GM23338 (cell line): ENCODE data around the gene CENPB. TPM values are rescaled to one million over a fixed set of nuclear protein-coding genes. Genes with fewer than 3 reads are reported as not detected.

Source experiments
- ATAC-seq: fragments of 200-7000 bp; cut with Tn5 transposase; 3 replicates; pipeline ENCODE4 v1.9.1; 2020
- DNase-seq: peaks from one replicate; pipeline ENCODE4 v3.0.0-alpha.2; 2015; ENCODE audit warnings: low spot score
- H2AFZ ChIP-seq: fragments of 200-600 bp; sonication (generic); 2 replicates; pipeline ENCODE4 v1.8.0; 2016; ENCODE audit warnings: antibody characterized with exemption, mild to moderate bottlenecking, moderate library complexity
- H3F3A ChIP-seq: fragments of 200-600 bp; sonication (generic); replicated peaks from 2 replicates; pipeline ENCODE4 v1.8.0; 2017; ENCODE audit warnings: antibody characterized with exemption, mixed run types, low read depth
- H3K27ac ChIP-seq: fragments of 200-600 bp; sonication (generic); 2 replicates; pipeline ENCODE4 v1.6.1; 2016; ENCODE audit warnings: low read depth
- H3K27me3 ChIP-seq: fragments of 200-600 bp; sonication (generic); 2 replicates; pipeline ENCODE4 v1.8.0; 2016; ENCODE audit warnings: mild to moderate bottlenecking, mixed run types, moderate library complexity; ENCODE audit not compliant: insufficient read depth
- H3K36me3 ChIP-seq: fragments of 200-600 bp; sonication (generic); 2 replicates; pipeline ENCODE4 v1.8.0; 2016; ENCODE audit warnings: mild to moderate bottlenecking; ENCODE audit not compliant: insufficient read depth
- H3K4me1 ChIP-seq: fragments of 200-600 bp; sonication (generic); 2 replicates; pipeline ENCODE4 v1.8.0; 2016; ENCODE audit warnings: mild to moderate bottlenecking, moderate library complexity; ENCODE audit not compliant: insufficient read depth
- H3K4me2 ChIP-seq: fragments of 200-600 bp; sonication (generic); 2 replicates; pipeline ENCODE4 v1.7.1; 2017; ENCODE audit warnings: mixed run types
- H3K4me3 ChIP-seq: fragments of 200-600 bp; sonication (generic); 2 replicates; pipeline ENCODE4 v1.6.1; 2016; ENCODE audit warnings: mixed run types
- H3K79me2 ChIP-seq: fragments of 200-600 bp; sonication (generic); replicated peaks from 2 replicates; pipeline ENCODE4 v1.8.0; 2017; ENCODE audit warnings: mild to moderate bottlenecking; ENCODE audit not compliant: insufficient read depth
- H3K9me2 ChIP-seq: fragments of 200-600 bp; sonication (generic); 2 replicates; pipeline ENCODE4 v1.8.0; 2017; ENCODE audit not compliant: insufficient read depth
- H4K20me1 ChIP-seq: fragments of 200-600 bp; sonication (generic); replicated peaks from 2 replicates; pipeline ENCODE4 v1.8.0; 2017; ENCODE audit warnings: mild to moderate bottlenecking; ENCODE audit not compliant: insufficient read depth
- H3K27ac Mint-ChIP-seq: 2 replicates; pipeline ENCODE4 v1.8.0; 2020; ENCODE audit warnings: inconsistent platforms, mild to moderate bottlenecking, moderate library complexity, mixed read lengths
- H3K27me3 Mint-ChIP-seq: 3 replicates; pipeline ENCODE4 v1.8.0; 2022; ENCODE audit warnings: low read depth, mild to moderate bottlenecking, moderate library complexity, mixed read lengths, inconsistent platforms; ENCODE audit not compliant: insufficient read depth, poor library complexity
- H3K36me3 Mint-ChIP-seq: 3 replicates; pipeline ENCODE4 v1.8.0; 2021; ENCODE audit warnings: low read depth, mild to moderate bottlenecking, inconsistent platforms, moderate library complexity, mixed read lengths
- H3K4me1 Mint-ChIP-seq: 3 replicates; pipeline ENCODE4 v1.8.0; 2020; ENCODE audit warnings: mild to moderate bottlenecking, inconsistent platforms, mixed read lengths
- H3K4me3 Mint-ChIP-seq: 3 replicates; pipeline ENCODE4 v1.8.0; 2021; ENCODE audit warnings: moderate library complexity, mild to moderate bottlenecking, inconsistent platforms, mixed read lengths
- H3K9me3 Mint-ChIP-seq: 3 replicates; pipeline ENCODE4 v1.8.0; 2020; ENCODE audit warnings: moderate library complexity, mild to moderate bottlenecking, inconsistent platforms, mixed read lengths
- CREB1 ChIP-seq: fragments of 250-450 bp; sonication (Bioruptor Pico); IDR thresholded peaks from 2 replicates; pipeline ENCODE4 v1.5.0; 2020; ENCODE audit warnings: low read depth, mild to moderate bottlenecking, moderate library complexity
- ETS1 ChIP-seq: IDR thresholded peaks from 2 replicates; pipeline ENCODE4 v1.6.1; 2016; ENCODE audit warnings: antibody characterized with exemption
- EZH2 ChIP-seq: fragments of 200-600 bp; sonication (generic); IDR thresholded peaks from one replicate; pipeline ENCODE4 v1.8.0; 2017; ENCODE audit warnings: antibody characterized with exemption, mild to moderate bottlenecking, low read depth; ENCODE audit not compliant: unreplicated experiment
- EZH2phosphoT487 ChIP-seq: fragments of 200-600 bp; sonication (generic); IDR thresholded peaks from one replicate; pipeline ENCODE4 v1.8.1; 2018; ENCODE audit warnings: antibody characterized with exemption; ENCODE audit not compliant: unreplicated experiment
- JUNB ChIP-seq: IDR thresholded peaks from one replicate; pipeline ENCODE4 v1.6.1; 2016; ENCODE audit warnings: antibody characterized with exemption; ENCODE audit not compliant: unreplicated experiment
- NANOG ChIP-seq: IDR thresholded peaks from 2 replicates; pipeline ENCODE4 v1.6.1; 2016; ENCODE audit warnings: antibody characterized with exemption, borderline replicate concordance
- POLR2AphosphoS5 ChIP-seq: IDR thresholded peaks from 2 replicates; pipeline ENCODE4 v1.6.1; 2016; ENCODE audit warnings: antibody characterized with exemption, low read depth
- REST ChIP-seq: IDR thresholded peaks from one replicate; pipeline ENCODE4 v1.6.1; 2018; ENCODE audit warnings: antibody characterized with exemption; ENCODE audit not compliant: unreplicated experiment
- STAT1 ChIP-seq: IDR thresholded peaks from one replicate; pipeline ENCODE4 v1.6.1; 2016; ENCODE audit warnings: antibody characterized with exemption; ENCODE audit not compliant: unreplicated experiment
- ZNF114 ChIP-seq: fragments of 250-450 bp; sonication (Bioruptor Pico); IDR thresholded peaks from 2 replicates; pipeline ENCODE4 v1.5.0; 2020; ENCODE audit warnings: mild to moderate bottlenecking, moderate library complexity
- ZNF331 ChIP-seq: fragments of 250-450 bp; sonication (Bioruptor Pico); IDR thresholded peaks from 2 replicates; pipeline ENCODE4 v1.5.0; 2020; ENCODE audit warnings: low read depth, mild to moderate bottlenecking, moderate library complexity
- polyA plus RNA-seq: library from polyadenylated mRNA; unstranded; fragments of >200 nt; fragmentation: Nextera tagmentation; extraction: Ambion mirVana; gene quantifications from 2 replicates; pipeline ENCODE4 v1.2.1, GENCODE V29; 2016
- total RNA-seq: library from RNA; depleted of rRNA; stranded (reverse); fragments of >200 nt; shearing (Covaris generic); gene quantifications from 2 replicates; pipeline ENCODE4 v1.2.3, GENCODE V29; 2014
- TF ChIP-seq, protein P1 (sequence below): fragments of 250-450 bp; sonication (Bioruptor Pico); IDR thresholded peaks from 2 replicates; pipeline ENCODE4 v1.5.0; 2020; ENCODE audit warnings: mild to moderate bottlenecking, moderate library complexity

Gene CENPB
- total and polyA plus RNA-seq, 2 experiments from 2014 or later, result 10.8 to 52.1 TPM

- TF ChIP-seq, protein P1, sequence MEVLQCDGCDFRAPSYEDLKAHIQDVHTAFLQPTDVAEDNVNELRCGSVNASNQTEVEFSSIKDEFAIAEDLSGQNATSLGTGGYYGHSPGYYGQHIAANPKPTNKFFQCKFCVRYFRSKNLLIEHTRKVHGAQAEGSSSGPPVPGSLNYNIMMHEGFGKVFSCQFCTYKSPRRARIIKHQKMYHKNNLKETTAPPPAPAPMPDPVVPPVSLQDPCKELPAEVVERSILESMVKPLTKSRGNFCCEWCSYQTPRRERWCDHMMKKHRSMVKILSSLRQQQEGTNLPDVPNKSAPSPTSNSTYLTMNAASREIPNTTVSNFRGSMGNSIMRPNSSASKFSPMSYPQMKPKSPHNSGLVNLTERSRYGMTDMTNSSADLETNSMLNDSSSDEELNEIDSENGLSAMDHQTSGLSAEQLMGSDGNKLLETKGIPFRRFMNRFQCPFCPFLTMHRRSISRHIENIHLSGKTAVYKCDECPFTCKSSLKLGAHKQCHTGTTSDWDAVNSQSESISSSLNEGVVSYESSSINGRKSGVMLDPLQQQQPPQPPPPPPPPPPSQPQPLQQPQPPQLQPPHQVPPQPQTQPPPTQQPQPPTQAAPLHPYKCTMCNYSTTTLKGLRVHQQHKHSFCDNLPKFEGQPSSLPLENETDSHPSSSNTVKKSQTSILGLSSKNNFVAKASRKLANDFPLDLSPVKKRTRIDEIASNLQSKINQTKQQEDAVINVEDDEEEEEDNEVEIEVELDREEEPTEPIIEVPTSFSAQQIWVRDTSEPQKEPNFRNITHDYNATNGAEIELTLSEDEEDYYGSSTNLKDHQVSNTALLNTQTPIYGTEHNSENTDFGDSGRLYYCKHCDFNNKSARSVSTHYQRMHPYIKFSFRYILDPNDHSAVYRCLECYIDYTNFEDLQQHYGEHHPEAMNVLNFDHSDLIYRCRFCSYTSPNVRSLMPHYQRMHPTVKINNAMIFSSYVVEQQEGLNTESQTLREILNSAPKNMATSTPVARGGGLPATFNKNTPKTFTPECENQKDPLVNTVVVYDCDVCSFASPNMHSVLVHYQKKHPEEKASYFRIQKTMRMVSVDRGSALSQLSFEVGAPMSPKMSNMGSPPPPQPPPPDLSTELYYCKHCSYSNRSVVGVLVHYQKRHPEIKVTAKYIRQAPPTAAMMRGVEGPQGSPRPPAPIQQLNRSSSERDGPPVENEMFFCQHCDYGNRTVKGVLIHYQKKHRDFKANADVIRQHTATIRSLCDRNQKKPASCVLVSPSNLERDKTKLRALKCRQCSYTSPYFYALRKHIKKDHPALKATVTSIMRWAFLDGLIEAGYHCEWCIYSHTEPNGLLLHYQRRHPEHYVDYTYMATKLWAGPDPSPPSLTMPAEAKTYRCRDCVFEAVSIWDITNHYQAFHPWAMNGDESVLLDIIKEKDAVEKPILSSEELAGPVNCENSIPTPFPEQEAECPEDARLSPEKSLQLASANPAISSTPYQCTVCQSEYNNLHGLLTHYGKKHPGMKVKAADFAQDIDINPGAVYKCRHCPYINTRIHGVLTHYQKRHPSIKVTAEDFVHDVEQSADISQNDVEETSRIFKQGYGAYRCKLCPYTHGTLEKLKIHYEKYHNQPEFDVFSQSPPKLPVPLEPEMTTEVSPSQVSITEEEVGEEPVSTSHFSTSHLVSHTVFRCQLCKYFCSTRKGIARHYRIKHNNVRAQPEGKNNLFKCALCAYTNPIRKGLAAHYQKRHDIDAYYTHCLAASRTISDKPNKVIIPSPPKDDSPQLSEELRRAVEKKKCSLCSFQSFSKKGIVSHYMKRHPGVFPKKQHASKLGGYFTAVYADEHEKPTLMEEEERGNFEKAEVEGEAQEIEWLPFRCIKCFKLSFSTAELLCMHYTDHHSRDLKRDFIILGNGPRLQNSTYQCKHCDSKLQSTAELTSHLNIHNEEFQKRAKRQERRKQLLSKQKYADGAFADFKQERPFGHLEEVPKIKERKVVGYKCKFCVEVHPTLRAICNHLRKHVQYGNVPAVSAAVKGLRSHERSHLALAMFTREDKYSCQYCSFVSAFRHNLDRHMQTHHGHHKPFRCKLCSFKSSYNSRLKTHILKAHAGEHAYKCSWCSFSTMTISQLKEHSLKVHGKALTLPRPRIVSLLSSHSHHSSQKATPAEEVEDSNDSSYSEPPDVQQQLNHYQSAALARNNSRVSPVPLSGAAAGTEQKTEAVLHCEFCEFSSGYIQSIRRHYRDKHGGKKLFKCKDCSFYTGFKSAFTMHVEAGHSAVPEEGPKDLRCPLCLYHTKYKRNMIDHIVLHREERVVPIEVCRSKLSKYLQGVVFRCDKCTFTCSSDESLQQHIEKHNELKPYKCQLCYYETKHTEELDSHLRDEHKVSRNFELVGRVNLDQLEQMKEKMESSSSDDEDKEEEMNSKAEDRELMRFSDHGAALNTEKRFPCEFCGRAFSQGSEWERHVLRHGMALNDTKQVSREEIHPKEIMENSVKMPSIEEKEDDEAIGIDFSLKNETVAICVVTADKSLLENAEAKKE (CRISPR knock-in tag), result no peak
- TF ChIP-seq ZNF331 (CRISPR knock-in tag) (no peak), EZH2phosphoT487 (no peak), POLR2AphosphoS5 (no peak), JUNB (no peak), ZNF114 (CRISPR knock-in tag) (no peak), NANOG (no peak)
Observed at GRCh38 chr20:3738111-3739053, 48.2 kb downstream of the CENPB start (continued).

DNA sequence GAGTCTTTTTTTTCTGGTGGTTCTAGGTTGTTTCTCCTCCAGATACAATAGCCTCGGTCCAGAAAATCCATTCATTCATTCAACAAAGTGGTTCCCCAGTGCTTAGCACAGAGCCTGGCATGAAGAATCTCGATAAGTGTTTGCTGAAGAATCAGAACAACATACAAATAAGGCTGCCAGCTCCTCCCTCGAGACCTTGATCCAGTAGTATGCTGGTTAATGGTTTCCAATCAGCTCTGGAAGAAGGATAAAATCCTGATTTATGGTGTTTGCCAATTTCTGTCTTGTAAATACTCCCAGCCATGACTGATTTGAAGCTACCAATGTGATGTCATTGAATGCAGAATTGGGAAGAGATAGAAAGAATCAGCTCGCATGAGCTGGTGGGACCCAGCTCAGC lies 50.8 kb downstream of the CENPB start:
- DNase-seq (no peak), ATAC-seq (no peak)
- Histone ChIP-seq H3K27me3 (peaks cover 29% of the 10 kb centered on the region), H3K4me1 (peaks cover 13% of the 10 kb centered on the region), H3K79me2 (no peaks in the 10 kb centered on the region), H3K9me2 (no peaks in the 10 kb centered on the region), H3F3A (no peaks in the 10 kb centered on the region), H2AFZ (no peak overlapping the region), H3K4me2 (no peak overlapping the region), H3K27ac (no peak overlapping the region), H3K4me3 (no peak overlapping the region), H4K20me1 (no peaks in the 10 kb centered on the region), H3K36me3 (no peaks in the 10 kb centered on the region)
- Mint-ChIP-seq H3K4me1 (peaks cover 29% of the 10 kb centered on the region), H3K36me3 (no peaks in the 10 kb centered on the region; the same call in 2 of the 3 replicates), H3K27ac (no peak overlapping the region), H3K27me3 (peaks cover 25% of the 10 kb centered on the region), H3K9me3 (no peaks in the 10 kb centered on the region; the same call in 2 of the 3 replicates), H3K4me3 (no peak overlapping the region)
- TF ChIP-seq CREB1 (CRISPR knock-in tag) (no peak), EZH2phosphoT487 (no peak), ZNF331 (CRISPR knock-in tag) (no peak), NANOG (no peak), POLR2AphosphoS5 (no peak), REST (no peak), ETS1 (no peak), EZH2 (no peak), STAT1 (no peak), JUNB (no peak)
